ENCODE measurements around the gene PIEZO2.

DNA sequence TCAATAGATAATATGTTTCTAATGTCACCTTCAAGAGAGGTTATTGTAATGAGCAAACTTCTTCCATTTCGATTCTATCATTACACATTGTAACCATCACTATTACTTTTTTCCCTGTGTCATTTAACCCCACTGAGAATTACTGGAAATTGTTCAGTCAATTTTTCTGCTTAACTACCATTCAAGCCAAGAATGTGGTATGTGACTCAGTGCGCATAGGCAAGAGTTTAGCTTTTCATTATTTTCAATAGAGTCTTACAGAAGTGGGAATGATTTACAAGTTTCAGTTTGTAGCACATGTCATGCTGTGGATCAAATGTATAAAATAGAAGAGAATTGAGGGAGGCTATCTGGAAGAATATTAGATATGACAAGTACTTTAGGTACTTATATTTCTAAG is 34.3 kb upstream of the PIEZO2 start:
- TF ChIP-seq, protein P1, sequence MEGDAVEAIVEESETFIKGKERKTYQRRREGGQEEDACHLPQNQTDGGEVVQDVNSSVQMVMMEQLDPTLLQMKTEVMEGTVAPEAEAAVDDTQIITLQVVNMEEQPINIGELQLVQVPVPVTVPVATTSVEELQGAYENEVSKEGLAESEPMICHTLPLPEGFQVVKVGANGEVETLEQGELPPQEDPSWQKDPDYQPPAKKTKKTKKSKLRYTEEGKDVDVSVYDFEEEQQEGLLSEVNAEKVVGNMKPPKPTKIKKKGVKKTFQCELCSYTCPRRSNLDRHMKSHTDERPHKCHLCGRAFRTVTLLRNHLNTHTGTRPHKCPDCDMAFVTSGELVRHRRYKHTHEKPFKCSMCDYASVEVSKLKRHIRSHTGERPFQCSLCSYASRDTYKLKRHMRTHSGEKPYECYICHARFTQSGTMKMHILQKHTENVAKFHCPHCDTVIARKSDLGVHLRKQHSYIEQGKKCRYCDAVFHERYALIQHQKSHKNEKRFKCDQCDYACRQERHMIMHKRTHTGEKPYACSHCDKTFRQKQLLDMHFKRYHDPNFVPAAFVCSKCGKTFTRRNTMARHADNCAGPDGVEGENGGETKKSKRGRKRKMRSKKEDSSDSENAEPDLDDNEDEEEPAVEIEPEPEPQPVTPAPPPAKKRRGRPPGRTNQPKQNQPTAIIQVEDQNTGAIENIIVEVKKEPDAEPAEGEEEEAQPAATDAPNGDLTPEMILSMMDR (tag by site-specific recombination; IDR thresholded peaks at IDR 0.05) = no peak
- no peak for TF ChIP-seq ZNF398 (tag by site-specific recombination; IDR thresholded peaks at IDR 0.05)
- TF ChIP-seq KLF16 (tag by site-specific recombination; IDR thresholded peaks at IDR 0.05) = no peak
- no peak for TF ChIP-seq ZBTB7A (tag by site-specific recombination; IDR thresholded peaks at IDR 0.05; ENCODE audit: low read depth)
- TF ChIP-seq ZFP41 (tag by site-specific recombination; IDR thresholded peaks at IDR 0.05; ENCODE audit: borderline replicate concordance) = no peak
- TF ChIP-seq PRDM6 (tag by site-specific recombination; IDR thresholded peaks at IDR 0.05) = no peak
- TF ChIP-seq TRIM28 (IDR thresholded peaks at IDR 0.05; ENCODE audit: borderline replicate concordance, low read length) = no peak
- no peak for TF ChIP-seq ZNF341 (tag by site-specific recombination; IDR thresholded peaks at IDR 0.05; ENCODE audit: low read depth)
- TF ChIP-seq TSHZ1 (tag by site-specific recombination; IDR thresholded peaks at IDR 0.05; ENCODE audit: borderline replicate concordance) = no peak
- TF ChIP-seq, protein P2, sequence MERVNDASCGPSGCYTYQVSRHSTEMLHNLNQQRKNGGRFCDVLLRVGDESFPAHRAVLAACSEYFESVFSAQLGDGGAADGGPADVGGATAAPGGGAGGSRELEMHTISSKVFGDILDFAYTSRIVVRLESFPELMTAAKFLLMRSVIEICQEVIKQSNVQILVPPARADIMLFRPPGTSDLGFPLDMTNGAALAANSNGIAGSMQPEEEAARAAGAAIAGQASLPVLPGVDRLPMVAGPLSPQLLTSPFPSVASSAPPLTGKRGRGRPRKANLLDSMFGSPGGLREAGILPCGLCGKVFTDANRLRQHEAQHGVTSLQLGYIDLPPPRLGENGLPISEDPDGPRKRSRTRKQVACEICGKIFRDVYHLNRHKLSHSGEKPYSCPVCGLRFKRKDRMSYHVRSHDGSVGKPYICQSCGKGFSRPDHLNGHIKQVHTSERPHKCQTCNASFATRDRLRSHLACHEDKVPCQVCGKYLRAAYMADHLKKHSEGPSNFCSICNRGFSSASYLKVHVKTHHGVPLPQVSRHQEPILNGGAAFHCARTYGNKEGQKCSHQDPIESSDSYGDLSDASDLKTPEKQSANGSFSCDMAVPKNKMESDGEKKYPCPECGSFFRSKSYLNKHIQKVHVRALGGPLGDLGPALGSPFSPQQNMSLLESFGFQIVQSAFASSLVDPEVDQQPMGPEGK (tag by site-specific recombination; IDR thresholded peaks at IDR 0.05) = no peak
- no peak for TF ChIP-seq TCF7L2 (IDR thresholded peaks at IDR 0.05; ENCODE audit: borderline replicate concordance, low read depth, low read length)
